Neural cell (in vitro differentiated cells): ENCODE measurements around the gene ISYNA1. TPM values are rescaled to one million over a fixed set of nuclear protein-coding genes. Genes with fewer than 3 reads are reported as not detected.

Source experiments
- H2AFZ ChIP-seq: fragments of 200-600, 300-800 bp; sonication (generic), shearing (Covaris generic); 2 replicates; pipeline ENCODE4 v1.6.0; 2014; ENCODE audit warnings: low read depth, mild to moderate bottlenecking, antibody characterized with exemption, low read length, moderate library complexity
- H3F3A ChIP-seq: fragments of 200-600 bp; shearing (Covaris generic); 2 replicates; pipeline ENCODE4 v1.6.1; 2016; ENCODE audit warnings: mild to moderate bottlenecking, moderate library complexity, mixed read lengths, antibody characterized with exemption, low read length; ENCODE audit not compliant: insufficient read depth, poor library complexity, severe bottlenecking
- H3K27ac ChIP-seq: fragments of 200-600, 300-800 bp; sonication (generic), shearing (Covaris generic); 2 replicates; pipeline ENCODE4 v1.5.1; 2014; ENCODE audit warnings: mild to moderate bottlenecking, low read length, moderate library complexity
- H3K27me3 ChIP-seq: fragments of 300-800, 200-600 bp; sonication (generic), shearing (Covaris generic); 2 replicates; pipeline ENCODE4 v1.6.0; 2014; ENCODE audit warnings: mild to moderate bottlenecking, low read depth, low read length, moderate library complexity; ENCODE audit not compliant: insufficient read depth
- H3K36me3 ChIP-seq: fragments of 300-800, 200-600 bp; sonication (generic), shearing (Covaris generic); 2 replicates; pipeline ENCODE4 v1.5.1; 2014; ENCODE audit warnings: mild to moderate bottlenecking, antibody characterized with exemption, low read length, moderate library complexity; ENCODE audit not compliant: insufficient read depth
- H3K4me2 ChIP-seq: fragments of 300-800, 200-600 bp; sonication (generic), shearing (Covaris generic); 2 replicates; pipeline ENCODE4 v1.6.0; 2014; ENCODE audit warnings: mild to moderate bottlenecking, low read length
- H3K4me3 ChIP-seq: fragments of 300-800, 200-600 bp; sonication (generic), shearing (Covaris generic); 2 replicates; pipeline ENCODE4 v1.5.1; 2014; ENCODE audit warnings: mild to moderate bottlenecking, low read length, moderate library complexity
- H3K79me2 ChIP-seq: fragments of 200-600 bp; shearing (Covaris generic); replicated peaks from 2 replicates; pipeline ENCODE4 v1.6.0; 2014; ENCODE audit warnings: mild to moderate bottlenecking, low read length, moderate library complexity; ENCODE audit not compliant: insufficient read depth
- H3K9ac ChIP-seq: fragments of 300-800, 200-600 bp; sonication (generic), shearing (Covaris generic); 2 replicates; pipeline ENCODE4 v1.6.1; 2016; ENCODE audit warnings: mild to moderate bottlenecking, low read length, mixed read lengths
- H3K9me2 ChIP-seq: fragments of 200-600 bp; shearing (Covaris generic); 2 replicates; pipeline ENCODE4 v1.6.1; 2016; ENCODE audit warnings: mild to moderate bottlenecking, low read length, mixed read lengths; ENCODE audit not compliant: insufficient read depth
- H3K9me3 ChIP-seq: fragments of 200-600, 300-800 bp; sonication (generic), shearing (Covaris generic); 2 replicates; pipeline ENCODE4 v1.6.1; 2016; ENCODE audit warnings: mild to moderate bottlenecking, mixed run types, low read length, moderate library complexity, mixed read lengths
- H4K20me1 ChIP-seq: fragments of 200-600 bp; shearing (Covaris generic); 2 replicates; pipeline ENCODE4 v1.6.1; 2016; ENCODE audit warnings: mild to moderate bottlenecking, mixed run types; ENCODE audit not compliant: insufficient read depth
- CTCF ChIP-seq: fragments of 450-650 bp; IDR thresholded peaks from 2 replicates; pipeline ENCODE4 v1.5.1; 2014; ENCODE audit warnings: antibody characterized with exemption, mild to moderate bottlenecking, moderate library complexity; ENCODE audit not compliant: poor library complexity, severe bottlenecking
- EP300 ChIP-seq: fragments of 450-650 bp; conservative IDR thresholded peaks from 2 replicates; pipeline ENCODE4 v1.6.1; 2014; ENCODE audit warnings: antibody characterized with exemption, mild to moderate bottlenecking, moderate library complexity; ENCODE audit not compliant: poor library complexity, severe bottlenecking
- EZH2 ChIP-seq: fragments of 200-600, 300-800 bp; shearing (Covaris generic), sonication (generic); IDR thresholded peaks from 2 replicates; pipeline ENCODE4 v1.6.1; 2014; ENCODE audit warnings: antibody characterized with exemption, low read length, borderline replicate concordance, mild to moderate bottlenecking; ENCODE audit not compliant: insufficient read depth, poor library complexity, severe bottlenecking
- MXI1 ChIP-seq: fragments of 450-650 bp; conservative IDR thresholded peaks from 2 replicates; pipeline ENCODE4 v1.6.1; 2014; ENCODE audit warnings: antibody characterized with exemption, mild to moderate bottlenecking; ENCODE audit not compliant: poor library complexity, severe bottlenecking
- POLR2AphosphoS5 ChIP-seq: IDR thresholded peaks from 2 replicates; pipeline ENCODE4 v1.6.1; 2012
- RAD21 ChIP-seq: fragments of 450-650 bp; conservative IDR thresholded peaks from 2 replicates; pipeline ENCODE4 v1.6.1; 2014; ENCODE audit warnings: antibody characterized with exemption, mild to moderate bottlenecking, moderate library complexity
- REST ChIP-seq: IDR thresholded peaks from 2 replicates; pipeline ENCODE4 v1.6.1; 2012; ENCODE audit warnings: borderline replicate concordance
- SMC3 ChIP-seq: fragments of 450-650 bp; conservative IDR thresholded peaks from 2 replicates; pipeline ENCODE4 v1.6.1; 2014; ENCODE audit warnings: antibody characterized with exemption, mild to moderate bottlenecking, moderate library complexity; ENCODE audit not compliant: poor library complexity
- TAF1 ChIP-seq: IDR thresholded peaks from 2 replicates; pipeline ENCODE4 v1.6.1; 2012; ENCODE audit warnings: low read depth
- polyA plus RNA-seq: library from polyadenylated mRNA; depleted of rRNA; stranded (reverse); fragments of >200 nt; gene quantifications from 2 replicates; pipeline ENCODE4 v1.2.3, GENCODE V29; 2014

Gene ISYNA1
- polyA plus RNA-seq, 1 donor from 2014 or later, result 123 TPM

- H4K20me1 ChIP-seq, result no peaks in the 10 kb centered on the region
- H3K36me3 ChIP-seq, result no peaks in the 10 kb centered on the region
Measured at GRCh38 chr19:18465214-18465963, 27.5 kb upstream of the ISYNA1 start.

GRCh38 chr19:18464646-18465045, 26.7 kb upstream of the ISYNA1 start:
- H3K36me3 ChIP-seq, result no peaks in the 10 kb centered on the region
- H3K4me2 ChIP-seq, result no peak overlapping the region
- H3K9ac ChIP-seq, result no peak overlapping the region
- no peak overlapping the region for H2AFZ ChIP-seq
- no peak for TF ChIP-seq REST
- no peak for TF ChIP-seq EZH2
- H3K9me2 ChIP-seq, result no peaks in the 10 kb centered on the region
- no peaks in the 10 kb centered on the region for H3K27me3 ChIP-seq
- H3K9me3 ChIP-seq, result no peaks in the 10 kb centered on the region
- no peaks in the 10 kb centered on the region for H3K79me2 ChIP-seq
- H3F3A ChIP-seq, result no peaks in the 10 kb centered on the region
- H4K20me1 ChIP-seq, result no peaks in the 10 kb centered on the region
- no peak overlapping the region for H3K27ac ChIP-seq
- no peak overlapping the region for H3K4me3 ChIP-seq

More at GRCh38 chr19:18465214-18465963, 27.5 kb upstream of the ISYNA1 start:
- no peaks in the 10 kb centered on the region for H3F3A ChIP-seq
- TF ChIP-seq POLR2AphosphoS5, result no peak
- no peak for TF ChIP-seq RAD21
- TF ChIP-seq CTCF, result no peak
- no peak for TF ChIP-seq EP300
- no peak for TF ChIP-seq TAF1
- no peak for TF ChIP-seq MXI1
- no peak for TF ChIP-seq REST
- no peak for TF ChIP-seq SMC3
- TF ChIP-seq EZH2, result no peak
- H3K9me3 ChIP-seq, result no peaks in the 10 kb centered on the region
- no peaks in the 10 kb centered on the region for H3K27me3 ChIP-seq
- H2AFZ ChIP-seq, result no peak overlapping the region
- no peak overlapping the region for H3K9ac ChIP-seq
- H3K4me3 ChIP-seq, result no peak overlapping the region
- no peaks in the 10 kb centered on the region for H3K9me2 ChIP-seq
- H3K27ac ChIP-seq, result no peak overlapping the region
- H3K79me2 ChIP-seq, result no peaks in the 10 kb centered on the region
- H3K4me2 ChIP-seq, result no peak overlapping the region
